Ascending aorta (tissue), 2 donors: ENCODE data around the gene ARGLU1. TPM values are rescaled to one million over a fixed set of nuclear protein-coding genes. Genes with fewer than 3 reads are reported as not detected.
A peak's percentile ranks its signal among the peaks of the same experiment; 100 is the strongest.

Experiments used
- DNase-seq, 2 donors: peaks; one replicate each; pipeline ENCODE4 v3.0.0-alpha.2; 2019; ENCODE audit warnings: low spot score in 2 of 2
- H3K27ac ChIP-seq, 2 donors: fragments of 200-600 bp; sonication (generic); one replicate each; pipeline ENCODE4 v1.5.1; 2016 to 2017; ENCODE audit warnings: mild to moderate bottlenecking in 1 of 2
- H3K27me3 ChIP-seq: fragments of 200-600 bp; sonication (generic); one replicate; pipeline ENCODE4 v1.5.1; 2017
- H3K36me3 ChIP-seq, 2 donors: fragments of 200-600 bp; sonication (generic); one replicate each; pipeline ENCODE4 v1.5.1; 2016
- H3K4me1 ChIP-seq, 2 donors: fragments of 200-600 bp; sonication (generic); one replicate each; pipeline ENCODE4 v1.5.1; 2016 to 2017; ENCODE audit warnings: mild to moderate bottlenecking in 1 of 2
- H3K4me3 ChIP-seq, 2 donors: fragments of 200-600 bp; sonication (generic); one replicate each; pipeline ENCODE4 v1.5.1; 2016 to 2017; ENCODE audit warnings: mild to moderate bottlenecking in 1 of 2
- H3K9me3 ChIP-seq, 2 donors: fragments of 200-600 bp; sonication (generic); one replicate each; pipeline ENCODE4 v1.5.1; 2016
- intact Hi-C: fragments of 100-400 bp; cut with DNase I; formaldehyde crosslinking; loops from one replicate; pipeline ENCODE4 v1.15.1; 2023
- total RNA-seq: library from RNA; depleted of rRNA; stranded (reverse); fragments of >200 nt; gene quantifications from one replicate; pipeline ENCODE4 v1.1.0, GENCODE V29; 2016
- TF ChIP-seq, protein P1 (sequence below), 3 experiments: fragments of 200-600 bp in 2 of 3; fragments of 450-650 bp in 1 of 3; sonication (generic) in 2 of 3; IDR thresholded peaks; one replicate each; pipeline ENCODE4 v1.5.1; 2016 to 2019; ENCODE audit warnings: antibody characterized with exemption in 3 of 3, mild to moderate bottlenecking in 1 of 3, moderate library complexity in 1 of 3

The ARGLU1 gene
- total RNA-seq, 1 donor from 2014 or later, result 79.7 TPM

DNA sequence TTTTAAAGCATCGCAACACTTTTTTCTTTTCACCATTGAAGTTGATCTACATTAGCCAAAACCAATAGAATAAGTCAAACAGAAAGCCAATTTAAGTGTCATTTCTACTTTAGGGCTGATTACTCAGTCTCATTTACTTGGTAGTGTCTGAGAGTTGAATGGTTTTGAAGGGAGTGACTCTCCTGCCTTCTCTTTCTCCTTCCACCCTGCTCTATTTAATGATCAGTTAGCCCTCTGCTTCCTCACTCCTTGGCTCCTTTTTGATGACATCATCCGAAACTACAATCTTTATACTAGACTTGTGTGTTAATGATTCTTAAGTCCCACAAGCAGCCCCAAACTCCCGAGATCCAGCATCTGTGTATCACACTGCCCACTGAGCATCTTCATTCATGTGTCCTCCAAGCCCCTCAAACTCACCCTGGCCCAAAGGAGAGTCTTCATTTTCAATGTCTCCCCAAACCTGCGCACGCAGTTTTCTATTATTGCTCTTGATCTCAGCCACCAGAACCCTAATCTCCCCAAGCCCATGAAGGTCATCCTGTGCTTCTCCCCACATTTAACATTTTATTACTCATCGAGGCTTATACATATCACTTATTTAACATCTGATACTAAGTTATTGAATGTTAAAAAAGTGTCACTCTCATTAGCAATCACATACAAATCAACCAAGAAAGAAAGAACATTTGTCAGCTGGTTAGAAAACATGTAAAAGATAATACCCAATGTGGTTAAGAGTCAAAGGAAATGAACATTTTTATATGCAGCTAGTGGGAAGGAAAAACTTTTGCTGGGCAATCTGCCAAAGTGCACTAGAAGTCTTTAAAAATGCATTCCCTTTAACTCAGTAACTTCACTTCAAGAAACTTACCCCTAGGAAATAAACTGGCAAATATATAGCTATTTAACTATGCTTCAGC lies 32.2 kb upstream of the ARGLU1 start:
- H3K27me3 ChIP-seq, result no peaks in the 10 kb centered on the region
- H3K4me1 ChIP-seq, result peaks cover 2 to 22% of the 10 kb centered on the region in 2 donors
- DNase-seq, result no peak
- no peak overlapping the region for H3K4me3 ChIP-seq
- H3K36me3 ChIP-seq, result no peaks in the 10 kb centered on the region
- TF ChIP-seq, protein P1, sequence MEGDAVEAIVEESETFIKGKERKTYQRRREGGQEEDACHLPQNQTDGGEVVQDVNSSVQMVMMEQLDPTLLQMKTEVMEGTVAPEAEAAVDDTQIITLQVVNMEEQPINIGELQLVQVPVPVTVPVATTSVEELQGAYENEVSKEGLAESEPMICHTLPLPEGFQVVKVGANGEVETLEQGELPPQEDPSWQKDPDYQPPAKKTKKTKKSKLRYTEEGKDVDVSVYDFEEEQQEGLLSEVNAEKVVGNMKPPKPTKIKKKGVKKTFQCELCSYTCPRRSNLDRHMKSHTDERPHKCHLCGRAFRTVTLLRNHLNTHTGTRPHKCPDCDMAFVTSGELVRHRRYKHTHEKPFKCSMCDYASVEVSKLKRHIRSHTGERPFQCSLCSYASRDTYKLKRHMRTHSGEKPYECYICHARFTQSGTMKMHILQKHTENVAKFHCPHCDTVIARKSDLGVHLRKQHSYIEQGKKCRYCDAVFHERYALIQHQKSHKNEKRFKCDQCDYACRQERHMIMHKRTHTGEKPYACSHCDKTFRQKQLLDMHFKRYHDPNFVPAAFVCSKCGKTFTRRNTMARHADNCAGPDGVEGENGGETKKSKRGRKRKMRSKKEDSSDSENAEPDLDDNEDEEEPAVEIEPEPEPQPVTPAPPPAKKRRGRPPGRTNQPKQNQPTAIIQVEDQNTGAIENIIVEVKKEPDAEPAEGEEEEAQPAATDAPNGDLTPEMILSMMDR (IDR thresholded peaks at IDR 0.05), result no peak
- no peak overlapping the region for H3K27ac ChIP-seq
- intact Hi-C loops, result loop anchor here (2.0 kb wide), 1 partner anchor 31 kb away; the partner anchor contains the start of gene ARGLU1
- no peaks in the 10 kb centered on the region for H3K9me3 ChIP-seq

DNA sequence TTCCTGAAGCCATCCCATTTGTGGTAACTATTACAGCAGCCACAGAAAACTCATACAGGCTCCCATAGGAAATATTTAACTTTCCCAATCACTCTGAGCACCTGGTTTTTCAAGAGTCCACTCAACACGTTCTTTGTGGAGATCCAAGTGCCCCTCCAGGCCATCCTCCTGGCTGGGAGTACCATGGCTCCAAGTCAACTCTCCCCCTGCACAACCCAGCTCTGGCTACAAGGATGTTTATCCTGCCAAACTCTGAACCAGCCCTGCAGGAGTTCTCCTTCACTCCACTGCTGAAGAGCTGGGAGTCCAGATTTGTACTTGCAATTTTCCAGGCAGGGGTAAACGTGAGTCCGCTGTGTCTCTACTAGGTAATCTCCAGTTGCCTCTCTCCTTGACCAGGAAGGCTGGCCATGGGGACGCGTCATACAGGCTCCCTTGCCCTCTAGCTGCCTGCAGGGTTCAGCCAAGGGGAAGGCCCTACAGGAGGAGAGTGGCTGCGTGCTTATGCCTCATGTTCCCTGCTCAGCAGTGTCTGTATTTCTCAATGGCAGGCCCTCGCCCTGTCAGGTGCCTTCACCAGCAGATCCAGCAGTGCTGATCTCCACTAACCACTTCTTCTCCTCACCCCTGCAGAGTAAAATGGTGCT lies 29.9 kb upstream of the ARGLU1 start:
- no peaks in the 10 kb centered on the region for H3K9me3 ChIP-seq
- H3K27me3 ChIP-seq, result no peaks in the 10 kb centered on the region
- no peak overlapping the region for H3K4me3 ChIP-seq
- intact Hi-C loops, result loop anchor here (2.0 kb wide), 1 partner anchor 29 kb away; the partner anchor contains the start of gene ARGLU1
- H3K27ac ChIP-seq, result no peak overlapping the region
- TF ChIP-seq, protein P1 (IDR thresholded peaks at IDR 0.05), result no peak
- H3K4me1 ChIP-seq, result peaks cover 2 to 22% of the 10 kb centered on the region in 2 donors
- H3K36me3 ChIP-seq, result no peaks in the 10 kb centered on the region
- DNase-seq, result no peak

DNA sequence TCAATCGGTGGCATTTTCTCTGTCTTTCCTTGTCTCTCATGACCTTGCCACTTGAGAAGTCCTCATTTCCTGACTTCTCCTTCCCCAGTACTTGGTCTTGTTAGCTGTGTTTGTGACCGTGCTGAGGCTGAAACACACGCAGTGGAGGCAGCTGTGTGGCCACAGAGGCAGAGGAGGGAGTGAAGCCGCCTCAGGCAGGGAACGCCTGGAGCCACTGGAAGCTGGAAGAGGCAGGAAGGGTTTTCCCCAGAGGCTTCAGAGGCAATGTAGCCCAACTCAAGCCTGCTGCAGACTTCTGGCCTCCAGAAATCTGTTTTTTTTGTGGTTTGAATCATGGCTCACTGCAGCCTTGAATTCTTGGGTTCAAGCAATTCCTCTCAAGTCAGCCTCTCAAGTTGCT lies 29.2 kb upstream of the ARGLU1 start:
- Histone ChIP-seq H3K4me3 (no peak overlapping the region), H3K27me3 (no peaks in the 10 kb centered on the region), H3K27ac (peak overlapping the region; percentile 59 to 62), H3K4me1 (peaks cover 0 to 17% of the 10 kb centered on the region in 2 donors), H3K36me3 (no peaks in the 10 kb centered on the region), H3K9me3 (no peaks in the 10 kb centered on the region)
- DNase-seq, result no peak
- intact Hi-C loops, result no loop called here
- TF ChIP-seq, protein P1 (IDR thresholded peaks at IDR 0.05), result no peak

DNA sequence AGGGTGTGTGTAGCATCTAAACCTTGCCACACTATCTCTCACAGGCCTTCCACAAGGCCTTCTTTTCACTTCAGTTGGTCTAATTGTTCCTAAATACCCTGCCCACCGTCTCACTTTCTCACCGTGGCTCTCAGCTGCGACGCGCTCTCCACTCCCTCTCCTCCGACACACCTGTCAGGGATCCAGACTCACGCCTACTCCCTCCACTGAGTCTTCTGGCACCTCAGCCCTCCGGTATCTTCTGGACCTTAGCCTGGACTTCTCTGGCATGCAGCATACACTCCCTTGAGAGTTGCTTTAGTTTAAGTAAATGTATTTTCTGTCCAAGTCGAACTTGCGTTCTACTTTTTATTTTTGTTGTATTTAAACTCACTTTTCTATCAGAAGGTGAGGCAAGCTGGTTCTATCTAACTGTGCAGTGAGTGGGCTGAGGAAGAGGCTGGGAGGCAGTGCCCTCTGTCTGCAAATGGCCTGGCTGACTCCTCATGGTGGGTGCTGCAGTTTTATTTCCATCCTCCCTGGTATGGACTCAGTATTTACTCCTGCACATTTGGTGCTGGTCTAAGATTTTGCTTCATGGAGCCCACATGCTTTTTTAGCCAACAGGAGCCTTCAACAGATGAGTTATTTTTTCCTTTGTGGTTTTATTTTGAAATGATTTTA lies 28.5 kb upstream of the ARGLU1 start:
- TF ChIP-seq, protein P1 (IDR thresholded peaks at IDR 0.05), result peak in 1 of 3 experiments; percentile 25
- Histone ChIP-seq H3K4me3 (no peak overlapping the region), H3K27ac (peak overlapping the region in 1 of 2 donors; percentile 33), H3K4me1 (peaks cover 0 to 16% of the 10 kb centered on the region in 2 donors), H3K9me3 (no peaks in the 10 kb centered on the region), H3K36me3 (no peaks in the 10 kb centered on the region), H3K27me3 (no peaks in the 10 kb centered on the region)
- DNase-seq, result no peak
- intact Hi-C loops, result no loop called here

DNA sequence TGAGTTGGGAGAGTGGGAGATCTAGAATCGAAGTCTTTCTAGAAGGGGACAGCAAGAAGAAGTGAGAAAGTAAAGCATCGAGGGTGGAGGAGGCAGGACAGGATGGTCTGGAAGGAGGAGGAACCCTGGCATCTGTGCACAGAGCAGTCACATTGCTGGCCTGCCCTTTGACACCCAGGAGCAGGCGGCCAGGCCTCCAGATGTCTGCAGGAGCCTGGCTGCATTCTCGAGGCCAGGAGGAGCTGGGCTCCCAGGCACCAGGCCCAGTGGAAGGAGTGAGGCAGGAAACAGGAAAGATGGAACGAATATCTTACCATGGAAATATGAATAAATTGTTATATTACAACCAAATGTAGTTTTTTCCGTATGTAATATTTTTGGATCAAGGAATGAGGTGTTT lies 27.7 kb upstream of the ARGLU1 start:
- TF ChIP-seq, protein P1 (IDR thresholded peaks at IDR 0.05), result no peak

More for the DNA sequence above, 27.7 kb upstream of the ARGLU1 start:
- no peak overlapping the region for H3K27ac ChIP-seq
- no peaks in the 10 kb centered on the region for H3K9me3 ChIP-seq
- no peak for DNase-seq
- H3K4me3 ChIP-seq, result no peak overlapping the region
- no peaks in the 10 kb centered on the region for H3K36me3 ChIP-seq
- intact Hi-C loops, result no loop called here
- peaks cover 0 to 9% of the 10 kb centered on the region in 2 donors for H3K4me1 ChIP-seq
- no peaks in the 10 kb centered on the region for H3K27me3 ChIP-seq
